ENCODE measurements around the gene GALNT18. TPM values are rescaled to one million over a fixed set of nuclear protein-coding genes. Genes with fewer than 3 reads are reported as not detected.

Gene GALNT18
- polyA plus RNA-seq, 1 donor (not counting 4 experiments of a cell fraction or from before 2014, with no cell fraction given), result 27.2 TPM

GRCh38 chr11:11499300-11499699 lies 122.5 kb downstream of the GALNT18 start:
- H3K4me2 ChIP-seq (ENCODE audit: control insufficient read depth, extremely low read depth, insufficient read depth, low read depth, low read length), result no peak overlapping the region
- H3K27ac ChIP-seq (ENCODE audit: control insufficient read depth, insufficient read depth, low read length), result no peak overlapping the region
- no peaks in the 10 kb centered on the region for H3K9me1 ChIP-seq (ENCODE audit: control insufficient read depth, extremely low read depth, insufficient read depth, low read length)
- dilution Hi-C loops (cut with MboI; ENCODE audit: extremely low pct_ligation_motif_present, low sequenced_read_pairs), result no loop called here
- TF ChIP-seq CTCF (optimal IDR thresholded peaks at IDR 0.05 in 1 of 3, IDR thresholded peaks at IDR 0.05 in 1 of 3, conservative IDR thresholded peaks at IDR 0.05 in 1 of 3; ENCODE audit: extremely low read depth in 1 of 3, insufficient read depth in 2 of 3, low read length in 3 of 3), result no peak
- no peak for TF ChIP-seq EZH2 (IDR thresholded peaks at IDR 0.05; ENCODE audit: low read length)
- no peak for DNase-seq (ENCODE audit: low read depth, low spot score)
- H3K4me1 ChIP-seq (ENCODE audit: control insufficient read depth, extremely low read depth, insufficient read depth, low read length), result peaks cover 24% of the 10 kb centered on the region
- H3K9me3 ChIP-seq (ENCODE audit: control insufficient read depth, low read depth, low read length), result no peaks in the 10 kb centered on the region
- H2AFZ ChIP-seq (ENCODE audit: control insufficient read depth, low read length), result no peak overlapping the region
- H4K20me1 ChIP-seq (ENCODE audit: control insufficient read depth, extremely low read depth, insufficient read depth, low read length), result no peaks in the 10 kb centered on the region
- no peaks in the 10 kb centered on the region for H3K27me3 ChIP-seq (ENCODE audit: control insufficient read depth, extremely low read depth, insufficient read depth, low read length)
- no peak for FAIRE-seq
- no peaks in the 10 kb centered on the region for H3K36me3 ChIP-seq (ENCODE audit: control insufficient read depth in 2 of 2, extremely low read depth in 1 of 2, insufficient read depth in 2 of 2, low read length in 2 of 2)
- no peak overlapping the region for H3K9ac ChIP-seq (ENCODE audit: control insufficient read depth, extremely low read depth, insufficient read depth, low read length)
- peaks cover 17% of the 10 kb centered on the region for H3K79me2 ChIP-seq (ENCODE audit: control insufficient read depth, insufficient read depth, low read length)
- H3K4me3 ChIP-seq (ENCODE audit: control insufficient read depth in 2 of 3, extremely low read depth in 1 of 3, insufficient read depth in 2 of 3, low read depth in 1 of 3, low read length in 3 of 3), result no peak overlapping the region

- Histone ChIP-seq H3K9me3 (ENCODE audit: control insufficient read depth, low read depth, low read length) (no peaks in the 10 kb centered on the region), H3K9me1 (ENCODE audit: control insufficient read depth, extremely low read depth, insufficient read depth, low read length) (no peaks in the 10 kb centered on the region), H3K4me1 (ENCODE audit: control insufficient read depth, extremely low read depth, insufficient read depth, low read length) (peaks cover 23% of the 10 kb centered on the region), H3K79me2 (ENCODE audit: control insufficient read depth, insufficient read depth, low read length) (peaks cover 17% of the 10 kb centered on the region), H3K4me3 (ENCODE audit: control insufficient read depth in 2 of 3, extremely low read depth in 1 of 3, insufficient read depth in 2 of 3, low read depth in 1 of 3, low read length in 3 of 3) (no peak overlapping the region), H2AFZ (ENCODE audit: control insufficient read depth, low read length) (no peak overlapping the region), H3K27ac (ENCODE audit: control insufficient read depth, insufficient read depth, low read length) (no peak overlapping the region), H3K27me3 (ENCODE audit: control insufficient read depth, extremely low read depth, insufficient read depth, low read length) (no peaks in the 10 kb centered on the region), H3K9ac (ENCODE audit: control insufficient read depth, extremely low read depth, insufficient read depth, low read length) (no peak overlapping the region), H4K20me1 (ENCODE audit: control insufficient read depth, extremely low read depth, insufficient read depth, low read length) (no peaks in the 10 kb centered on the region), H3K4me2 (ENCODE audit: control insufficient read depth, extremely low read depth, insufficient read depth, low read depth, low read length) (no peak overlapping the region), H3K36me3 (ENCODE audit: control insufficient read depth in 2 of 2, extremely low read depth in 1 of 2, insufficient read depth in 2 of 2, low read length in 2 of 2) (no peaks in the 10 kb centered on the region)
- DNase-seq (ENCODE audit: low read depth, low spot score) (no peak), FAIRE-seq (no peak)
- TF ChIP-seq CTCF (optimal IDR thresholded peaks at IDR 0.05 in 1 of 3, IDR thresholded peaks at IDR 0.05 in 1 of 3, conservative IDR thresholded peaks at IDR 0.05 in 1 of 3; ENCODE audit: extremely low read depth in 1 of 3, insufficient read depth in 2 of 3, low read length in 3 of 3), result no peak
- no peak for TF ChIP-seq EZH2 (IDR thresholded peaks at IDR 0.05; ENCODE audit: low read length)
- dilution Hi-C loops (cut with MboI; ENCODE audit: extremely low pct_ligation_motif_present, low sequenced_read_pairs), result no loop called here
Measured at GRCh38 chr11:11498195-11498594, 123.6 kb downstream of the GALNT18 start.

All from keratinocyte (primary cell).